ENCODE measurements around the gene CXCL11. TPM values are rescaled to one million over a fixed set of nuclear protein-coding genes. Genes with fewer than 3 reads are reported as not detected.

CXCL11 gene
- total RNA-seq, 1 experiment from 2014 or later = not detected

DNA sequence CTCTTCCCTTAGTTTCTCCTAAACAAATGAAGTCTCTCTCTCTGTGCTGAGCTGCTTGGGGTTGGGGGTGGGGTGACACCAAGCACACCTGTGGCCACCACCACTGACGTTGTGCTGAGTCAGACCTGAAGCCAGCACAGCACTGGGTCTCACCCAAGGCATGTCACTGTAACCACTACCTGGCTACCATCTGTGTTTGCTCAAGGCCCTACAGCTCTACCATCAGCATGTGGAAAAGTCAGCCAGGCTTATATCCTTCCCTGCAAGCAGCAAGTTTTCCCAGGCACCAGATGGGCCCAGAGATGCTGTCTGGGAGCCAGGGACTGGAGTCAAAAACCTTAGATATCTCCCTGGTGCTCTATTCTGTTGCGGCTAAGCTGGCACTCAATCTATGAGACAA is 19.5 kb downstream of the CXCL11 start:
- H3K79me2 ChIP-seq (ENCODE audit: low read length) = no peaks in the 10 kb centered on the region
- H3K9ac ChIP-seq (ENCODE audit: low read length) = no peak overlapping the region
- no peaks in the 10 kb centered on the region for H3K9me3 ChIP-seq (ENCODE audit: low read length)
- no peaks in the 10 kb centered on the region for H3K36me3 ChIP-seq (ENCODE audit: insufficient read depth, low read length)
- H3K4me3 ChIP-seq (ENCODE audit: low read length) = no peak overlapping the region
- H4K20me1 ChIP-seq (ENCODE audit: insufficient read depth, low read depth, low read length) = no peaks in the 10 kb centered on the region
- H3K4me1 ChIP-seq (ENCODE audit: low read length) = peaks cover 13% of the 10 kb centered on the region
- H3K27ac ChIP-seq (ENCODE audit: low read length) = no peak overlapping the region
- DNase-seq = no peak
- H3K4me2 ChIP-seq (ENCODE audit: low read depth, low read length, poor library complexity, severe bottlenecking) = no peak overlapping the region
- H3K9me2 ChIP-seq (replicated peaks; ENCODE audit: insufficient read depth, low read length) = no peaks in the 10 kb centered on the region
- no peak overlapping the region for H2AFZ ChIP-seq (ENCODE audit: low read length)
- H3K27me3 ChIP-seq (ENCODE audit: low read length) = no peaks in the 10 kb centered on the region

DNA sequence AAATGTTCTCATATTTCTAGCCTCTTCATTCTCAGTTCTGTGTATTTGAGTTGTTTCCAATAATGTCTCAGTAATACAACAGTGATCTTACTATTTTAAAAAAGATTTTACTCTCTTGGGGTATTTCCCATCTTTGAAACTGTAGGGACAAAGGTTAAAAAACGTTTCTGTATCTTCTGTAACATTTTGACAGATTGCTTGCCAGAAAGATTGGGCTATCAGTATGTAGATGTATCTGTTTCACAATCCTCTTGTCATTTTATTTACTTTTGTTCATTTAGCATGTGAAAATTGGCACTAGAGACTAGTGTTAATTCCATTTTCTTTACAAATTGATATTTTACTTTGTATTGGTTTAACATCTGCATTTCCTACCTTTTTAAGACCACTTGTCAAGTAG is 22.3 kb downstream of the CXCL11 start:
- no peaks in the 10 kb centered on the region for H3K9me2 ChIP-seq (replicated peaks; ENCODE audit: insufficient read depth, low read length)
- no peak overlapping the region for H2AFZ ChIP-seq (ENCODE audit: low read length)
- peaks cover 13% of the 10 kb centered on the region for H3K4me1 ChIP-seq (ENCODE audit: low read length)
- no peak overlapping the region for H3K4me3 ChIP-seq (ENCODE audit: low read length)
- H3K27ac ChIP-seq (ENCODE audit: low read length) = no peak overlapping the region
- H3K79me2 ChIP-seq (ENCODE audit: low read length) = no peaks in the 10 kb centered on the region
- H3K27me3 ChIP-seq (ENCODE audit: low read length) = no peaks in the 10 kb centered on the region
- H4K20me1 ChIP-seq (ENCODE audit: insufficient read depth, low read depth, low read length) = no peaks in the 10 kb centered on the region
- no peak overlapping the region for H3K4me2 ChIP-seq (ENCODE audit: low read depth, low read length, poor library complexity, severe bottlenecking)
- no peak overlapping the region for H3K9ac ChIP-seq (ENCODE audit: low read length)
- H3K36me3 ChIP-seq (ENCODE audit: insufficient read depth, low read length) = no peaks in the 10 kb centered on the region
- DNase-seq = no peak
- no peaks in the 10 kb centered on the region for H3K9me3 ChIP-seq (ENCODE audit: low read length)

DNA sequence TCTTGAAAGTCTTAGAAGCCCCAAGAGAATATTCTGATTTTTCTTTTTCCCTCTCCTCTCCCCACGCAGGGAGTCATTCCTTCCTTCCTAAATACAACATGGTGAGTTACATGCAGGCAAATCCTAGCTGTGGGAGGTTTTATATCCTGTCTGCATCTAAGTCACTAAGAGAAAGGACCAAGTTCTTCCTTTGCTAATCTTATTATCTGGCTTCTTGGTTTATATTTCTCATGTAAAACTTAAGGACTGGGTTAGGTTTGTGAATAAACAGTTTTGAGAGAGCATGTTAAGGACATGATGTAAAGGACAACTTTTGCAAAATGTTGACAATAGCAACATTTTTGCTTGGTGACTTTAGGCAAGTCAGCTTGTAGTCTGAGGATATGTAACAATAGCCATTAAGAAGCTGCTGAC is 23.5 kb downstream of the CXCL11 start:
- H3K9ac ChIP-seq (ENCODE audit: low read length) = no peak overlapping the region
- H2AFZ ChIP-seq (ENCODE audit: low read length) = no peak overlapping the region
- H3K4me3 ChIP-seq (ENCODE audit: low read length) = no peak overlapping the region
- H3K27me3 ChIP-seq (ENCODE audit: low read length) = no peaks in the 10 kb centered on the region
- no peaks in the 10 kb centered on the region for H3K79me2 ChIP-seq (ENCODE audit: low read length)
- H3K9me2 ChIP-seq (replicated peaks; ENCODE audit: insufficient read depth, low read length) = no peaks in the 10 kb centered on the region
- H3K9me3 ChIP-seq (ENCODE audit: low read length) = no peaks in the 10 kb centered on the region
- no peak for DNase-seq
- H4K20me1 ChIP-seq (ENCODE audit: insufficient read depth, low read depth, low read length) = no peaks in the 10 kb centered on the region
- H3K27ac ChIP-seq (ENCODE audit: low read length) = no peak overlapping the region
- H3K4me1 ChIP-seq (ENCODE audit: low read length) = peaks cover 13% of the 10 kb centered on the region
- no peaks in the 10 kb centered on the region for H3K36me3 ChIP-seq (ENCODE audit: insufficient read depth, low read length)
- no peak overlapping the region for H3K4me2 ChIP-seq (ENCODE audit: low read depth, low read length, poor library complexity, severe bottlenecking)

DNA sequence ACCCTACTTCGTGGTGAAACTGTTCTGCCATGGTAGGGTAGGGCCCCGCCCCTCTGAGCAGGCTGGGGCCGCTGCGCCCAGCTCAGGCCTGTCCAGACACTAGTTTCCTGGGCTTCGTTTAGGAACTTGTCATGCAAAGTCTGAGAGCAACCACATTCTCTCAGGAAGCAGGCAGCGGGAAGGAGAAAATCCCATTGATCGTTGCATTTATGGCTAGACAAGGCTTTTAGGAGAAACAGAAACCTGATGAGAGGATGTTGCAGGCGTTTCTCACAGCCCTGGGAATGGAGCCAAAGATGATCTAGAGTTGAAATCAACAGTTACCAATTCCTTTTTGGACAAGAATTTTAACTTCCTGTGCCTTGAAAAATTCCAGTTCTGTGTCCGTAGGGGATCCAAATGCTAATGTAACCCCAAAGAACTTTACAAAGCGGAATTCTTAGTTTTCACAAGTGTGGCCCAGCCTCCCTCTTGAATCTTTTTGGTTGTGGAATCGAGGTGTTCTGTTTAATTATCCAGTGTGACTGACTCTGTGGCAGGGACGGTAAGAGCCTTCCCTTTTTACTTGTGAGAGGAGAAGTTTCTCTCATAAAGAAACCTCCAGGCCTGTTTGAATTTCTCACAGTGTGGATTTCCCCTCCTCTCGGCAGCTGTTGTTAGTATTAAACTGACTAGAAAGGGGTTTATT is 24.0 kb downstream of the CXCL11 start:
- no peak overlapping the region for H3K27ac ChIP-seq (ENCODE audit: low read length)
- no peaks in the 10 kb centered on the region for H3K36me3 ChIP-seq (ENCODE audit: insufficient read depth, low read length)
- no peaks in the 10 kb centered on the region for H3K27me3 ChIP-seq (ENCODE audit: low read length)
- H4K20me1 ChIP-seq (ENCODE audit: insufficient read depth, low read depth, low read length) = no peaks in the 10 kb centered on the region
- H3K9me2 ChIP-seq (replicated peaks; ENCODE audit: insufficient read depth, low read length) = no peaks in the 10 kb centered on the region
- H3K9me3 ChIP-seq (ENCODE audit: low read length) = no peaks in the 10 kb centered on the region
- H2AFZ ChIP-seq (ENCODE audit: low read length) = no peak overlapping the region
- DNase-seq = no peak
- H3K9ac ChIP-seq (ENCODE audit: low read length) = no peak overlapping the region
- H3K4me2 ChIP-seq (ENCODE audit: low read depth, low read length, poor library complexity, severe bottlenecking) = no peak overlapping the region
- no peak overlapping the region for H3K4me3 ChIP-seq (ENCODE audit: low read length)
- H3K79me2 ChIP-seq (ENCODE audit: low read length) = no peaks in the 10 kb centered on the region
- peaks cover 13% of the 10 kb centered on the region for H3K4me1 ChIP-seq (ENCODE audit: low read length)

DNA sequence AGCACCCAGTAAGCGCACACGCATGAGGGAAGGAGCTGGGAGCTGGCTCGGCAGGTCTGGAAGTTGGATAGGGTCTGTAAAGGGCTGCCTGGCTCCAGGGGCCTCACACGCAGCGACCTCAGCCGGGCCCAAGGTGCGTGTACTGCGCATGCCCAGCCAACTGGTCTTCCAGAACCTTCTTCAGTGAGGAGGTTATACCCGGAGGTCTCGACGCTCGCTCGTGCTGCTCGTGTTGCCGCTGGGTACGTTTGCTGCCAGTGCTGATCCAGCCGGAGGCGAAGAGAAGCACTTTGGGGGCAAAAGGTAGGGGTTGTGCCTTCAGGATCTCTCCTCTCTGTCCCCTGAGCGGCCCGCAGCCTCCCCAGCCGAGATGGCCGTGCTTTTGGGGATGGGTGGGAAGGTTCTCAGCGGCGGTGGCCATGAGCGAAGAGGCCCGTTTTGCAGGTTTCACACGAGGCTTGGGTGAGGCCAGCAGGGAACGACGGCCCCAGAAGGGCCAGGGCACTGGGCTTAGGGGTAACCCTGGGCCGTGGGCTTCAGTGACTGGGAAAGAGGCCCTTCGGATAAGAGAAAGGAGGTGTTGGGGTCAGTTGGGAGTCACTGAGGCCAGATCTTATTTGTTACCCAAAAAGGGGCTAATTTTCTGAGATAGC is 24.7 kb downstream of the CXCL11 start:
- Histone ChIP-seq H3K4me2 (ENCODE audit: low read depth, low read length, poor library complexity, severe bottlenecking) (no peak overlapping the region), H3K9me3 (ENCODE audit: low read length) (no peaks in the 10 kb centered on the region), H4K20me1 (ENCODE audit: insufficient read depth, low read depth, low read length) (no peaks in the 10 kb centered on the region), H3K36me3 (ENCODE audit: insufficient read depth, low read length) (no peaks in the 10 kb centered on the region), H3K4me3 (ENCODE audit: low read length) (no peak overlapping the region), H3K4me1 (ENCODE audit: low read length) (peaks cover 9% of the 10 kb centered on the region), H3K9me2 (replicated peaks; ENCODE audit: insufficient read depth, low read length) (no peaks in the 10 kb centered on the region), H3K27me3 (ENCODE audit: low read length) (no peaks in the 10 kb centered on the region), H3K27ac (ENCODE audit: low read length) (no peak overlapping the region), H3K9ac (ENCODE audit: low read length) (no peak overlapping the region), H3K79me2 (ENCODE audit: low read length) (no peaks in the 10 kb centered on the region), H2AFZ (ENCODE audit: low read length) (no peak overlapping the region)
- no peak for DNase-seq

DNA sequence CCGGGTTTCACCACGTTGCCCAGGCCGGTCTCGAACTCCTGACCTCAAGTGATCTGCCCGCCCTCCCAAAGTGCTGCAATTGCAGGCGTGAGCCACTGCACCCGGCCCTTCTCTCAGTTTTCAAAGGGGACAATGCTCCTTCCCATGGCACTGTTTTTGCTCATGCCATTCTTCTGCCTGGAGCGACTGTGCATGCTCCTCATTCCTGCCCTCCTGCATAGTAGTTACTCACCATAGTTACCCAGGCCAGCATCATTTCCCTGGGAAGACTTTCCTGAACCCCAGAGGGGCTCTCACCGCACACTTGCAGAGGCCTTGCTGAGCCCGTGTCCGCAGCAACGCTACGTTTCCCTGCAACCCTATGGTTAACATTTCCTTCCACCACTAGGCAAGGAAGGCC is 25.3 kb downstream of the CXCL11 start:
- Histone ChIP-seq H3K27me3 (ENCODE audit: low read length) (no peaks in the 10 kb centered on the region), H3K4me3 (ENCODE audit: low read length) (no peak overlapping the region), H3K79me2 (ENCODE audit: low read length) (no peaks in the 10 kb centered on the region), H4K20me1 (ENCODE audit: insufficient read depth, low read depth, low read length) (no peaks in the 10 kb centered on the region), H3K9me2 (replicated peaks; ENCODE audit: insufficient read depth, low read length) (no peaks in the 10 kb centered on the region), H3K4me2 (ENCODE audit: low read depth, low read length, poor library complexity, severe bottlenecking) (no peak overlapping the region), H2AFZ (ENCODE audit: low read length) (no peak overlapping the region), H3K36me3 (ENCODE audit: insufficient read depth, low read length) (no peaks in the 10 kb centered on the region), H3K9ac (ENCODE audit: low read length) (no peak overlapping the region), H3K27ac (ENCODE audit: low read length) (no peak overlapping the region), H3K4me1 (ENCODE audit: low read length) (peaks cover 8% of the 10 kb centered on the region), H3K9me3 (ENCODE audit: low read length) (no peaks in the 10 kb centered on the region)
- DNase-seq = no peak

DNA sequence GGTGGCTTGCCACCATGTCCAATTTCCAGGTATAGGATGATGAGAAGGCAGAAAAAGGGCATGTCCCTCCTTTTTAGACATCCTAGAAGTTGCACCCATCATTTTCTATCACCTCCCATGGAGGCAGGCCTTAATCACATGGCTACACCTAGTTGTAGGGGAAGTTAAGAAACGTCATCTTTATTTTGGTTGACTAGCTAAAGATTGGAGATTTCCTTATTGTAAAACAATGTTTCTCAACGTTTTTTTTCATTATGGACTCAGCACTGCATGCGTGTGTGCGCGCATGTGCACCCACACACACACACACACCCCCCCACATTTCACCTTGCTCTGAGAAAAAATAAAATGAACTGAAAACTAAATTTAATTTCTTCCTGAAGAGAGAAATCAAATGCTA is 26.6 kb downstream of the CXCL11 start:
- Histone ChIP-seq H3K9me3 (ENCODE audit: low read length) (no peaks in the 10 kb centered on the region), H3K4me3 (ENCODE audit: low read length) (no peak overlapping the region), H3K36me3 (ENCODE audit: insufficient read depth, low read length) (no peaks in the 10 kb centered on the region), H3K27me3 (ENCODE audit: low read length) (no peaks in the 10 kb centered on the region), H2AFZ (ENCODE audit: low read length) (no peak overlapping the region), H3K4me1 (ENCODE audit: low read length) (no peaks in the 10 kb centered on the region), H3K79me2 (ENCODE audit: low read length) (no peaks in the 10 kb centered on the region), H4K20me1 (ENCODE audit: insufficient read depth, low read depth, low read length) (no peaks in the 10 kb centered on the region), H3K4me2 (ENCODE audit: low read depth, low read length, poor library complexity, severe bottlenecking) (no peak overlapping the region), H3K9ac (ENCODE audit: low read length) (no peak overlapping the region), H3K27ac (ENCODE audit: low read length) (no peak overlapping the region), H3K9me2 (replicated peaks; ENCODE audit: insufficient read depth, low read length) (no peaks in the 10 kb centered on the region)
- no peak for DNase-seq

DNA sequence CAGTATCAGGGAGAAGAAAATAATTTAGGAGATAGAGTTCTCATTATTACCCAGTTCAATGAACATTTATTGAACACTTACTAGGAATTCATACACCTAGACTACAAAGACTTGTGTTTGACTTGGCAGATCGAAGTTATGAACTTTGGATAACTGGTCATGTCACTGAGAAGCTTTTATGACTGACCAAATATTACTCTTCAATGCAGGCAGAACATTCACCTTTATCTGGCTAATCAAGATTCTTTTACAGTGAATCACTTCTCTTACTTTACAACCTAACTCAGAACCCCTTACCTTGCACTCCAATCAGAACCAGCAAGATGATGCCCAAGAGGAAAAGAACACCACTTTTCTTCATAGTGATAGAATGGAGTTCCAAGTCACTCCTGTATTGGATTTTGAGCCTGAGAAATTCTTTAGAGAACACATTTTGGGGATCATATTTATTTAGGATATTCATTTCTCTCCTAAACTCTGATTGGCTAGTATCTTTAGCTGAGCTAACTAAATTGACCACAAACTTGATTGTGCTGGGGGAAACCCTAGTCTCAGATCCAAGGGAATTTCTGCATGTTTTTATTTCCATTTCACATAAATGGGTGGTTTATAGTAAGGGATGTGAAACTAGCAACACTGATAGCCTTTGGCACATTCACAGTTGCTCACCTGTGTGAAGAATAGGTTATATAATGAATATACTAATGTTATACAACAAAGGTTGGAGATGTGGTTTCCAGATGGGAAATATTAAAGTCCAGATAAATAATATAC is 28.6 kb downstream of the CXCL11 start, which contains the start of gene CXCL9:
Gene CXCL9, minus strand, starts transcription at position 421 of the 774 bp plus-strand sequence. Its CDS starts 60 bp downstream, at position 361.
- H3K27me3 ChIP-seq (ENCODE audit: low read length) = no peaks in the 10 kb centered on the region
- no peak for DNase-seq
- no peaks in the 10 kb centered on the region for H3K36me3 ChIP-seq (ENCODE audit: insufficient read depth, low read length)
- no peaks in the 10 kb centered on the region for H3K9me2 ChIP-seq (replicated peaks; ENCODE audit: insufficient read depth, low read length)
- H4K20me1 ChIP-seq (ENCODE audit: insufficient read depth, low read depth, low read length) = no peaks in the 10 kb centered on the region
- H3K4me2 ChIP-seq (ENCODE audit: low read depth, low read length, poor library complexity, severe bottlenecking) = no peak within 1 kb of the TSS
- no peaks in the 10 kb centered on the region for H3K9me3 ChIP-seq (ENCODE audit: low read length)
- H3K79me2 ChIP-seq (ENCODE audit: low read length) = no peaks in the 10 kb centered on the region
- no peak within 1 kb of the TSS for H3K27ac ChIP-seq (ENCODE audit: low read length)
- H3K4me1 ChIP-seq (ENCODE audit: low read length) = no peaks in the 10 kb centered on the region
- H3K9ac ChIP-seq (ENCODE audit: low read length) = no peak within 1 kb of the TSS
- no peak within 1 kb of the TSS for H3K4me3 ChIP-seq (ENCODE audit: low read length)
- no peak within 1 kb of the TSS for H2AFZ ChIP-seq (ENCODE audit: low read length)
